Measurements from ENCODE around the gene TBATA. TPM values are rescaled to one million over a fixed set of nuclear protein-coding genes. Genes with fewer than 3 reads are reported as not detected.

TBATA gene
- total RNA-seq, 1 donor from 2014 or later: not detected

GRCh38 chr10:70809726-70810125 lies 24.5 kb upstream of the TBATA start:
- DNase-seq (ENCODE audit: low spot score in 2 of 2) (no peak), FAIRE-seq (no peak)

DNA sequence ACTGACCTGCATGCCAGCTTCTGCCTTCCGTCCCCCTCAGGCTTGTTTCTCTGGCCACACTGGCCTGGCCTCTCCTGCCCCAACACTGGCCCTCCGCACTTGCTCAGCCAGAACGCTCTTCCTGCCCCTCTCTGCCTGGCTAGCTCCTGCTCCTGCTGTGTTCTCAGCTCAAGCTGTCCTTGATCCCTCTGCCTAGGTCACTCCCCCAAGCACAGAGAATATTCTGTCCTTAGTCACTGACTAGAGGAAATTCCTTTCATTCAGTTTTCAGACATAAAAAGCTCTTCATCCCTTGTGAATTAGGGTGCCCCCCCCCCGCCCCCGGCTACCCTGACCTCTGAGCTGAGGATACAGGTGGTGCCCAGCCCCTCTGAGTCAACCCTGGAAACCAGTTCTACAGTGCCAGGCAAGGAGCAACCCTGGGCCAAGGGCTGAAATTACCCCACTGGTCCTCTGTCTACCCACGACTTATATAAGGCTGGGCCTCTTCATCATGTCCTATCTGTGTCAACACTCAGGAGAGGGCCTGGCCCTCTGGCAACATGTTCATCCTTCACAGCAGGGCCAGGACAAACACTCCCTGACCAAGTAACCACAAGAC lies 23.9 kb upstream of the TBATA start:
- DNase-seq (ENCODE audit: low spot score in 2 of 2) (no peak), FAIRE-seq (no peak)

- no peak for DNase-seq (ENCODE audit: low spot score in 2 of 2)
- no peak for FAIRE-seq
Observed at GRCh38 chr10:70807556-70807955, 22.4 kb upstream of the TBATA start.

- FAIRE-seq: no peak
Observed at GRCh38 chr10:70806841-70807240, 21.7 kb upstream of the TBATA start.

DNA sequence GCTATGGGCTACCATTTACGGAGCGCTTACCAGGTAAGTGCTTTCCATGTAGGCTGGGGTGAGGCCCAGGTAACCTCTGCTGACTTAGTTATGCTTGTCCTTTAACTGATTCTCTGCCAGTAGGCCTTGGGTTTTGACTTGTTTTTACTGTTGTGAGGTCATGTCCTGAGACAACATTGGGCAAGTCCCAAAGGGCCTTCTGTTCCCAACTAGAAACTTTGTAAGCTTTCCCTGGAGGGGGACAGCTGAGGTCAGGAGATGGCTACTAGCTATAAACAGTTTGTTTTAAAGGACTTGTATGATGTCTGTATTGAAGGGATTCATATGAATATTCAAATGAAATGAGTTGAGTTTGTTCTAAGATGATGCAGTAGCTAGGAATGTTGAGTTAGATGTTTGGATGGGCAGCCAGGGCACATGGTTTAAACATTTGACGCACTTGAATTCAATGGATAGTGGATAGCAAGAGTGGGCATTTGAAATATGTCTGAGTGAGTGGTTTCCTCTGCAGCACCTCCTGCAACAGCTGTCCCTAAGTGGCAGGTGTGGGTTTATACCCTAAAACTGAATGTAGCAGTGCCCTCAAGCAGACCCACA lies 20.5 kb upstream of the TBATA start:
- DNase-seq (ENCODE audit: low spot score in 2 of 2): no peak
- FAIRE-seq: no peak

More at GRCh38 chr10:70806841-70807240, 21.7 kb upstream of the TBATA start:
- no peak for DNase-seq (ENCODE audit: low spot score in 2 of 2)

GRCh38 chr10:70804421-70804808 lies 19.2 kb upstream of the TBATA start:
- no peak for FAIRE-seq
- DNase-seq (ENCODE audit: low spot score in 2 of 2): no peak

GRCh38 chr10:70803775-70804420 lies 18.7 kb upstream of the TBATA start:
- no peak for FAIRE-seq
- no peak for DNase-seq (ENCODE audit: low spot score in 2 of 2)

DNA sequence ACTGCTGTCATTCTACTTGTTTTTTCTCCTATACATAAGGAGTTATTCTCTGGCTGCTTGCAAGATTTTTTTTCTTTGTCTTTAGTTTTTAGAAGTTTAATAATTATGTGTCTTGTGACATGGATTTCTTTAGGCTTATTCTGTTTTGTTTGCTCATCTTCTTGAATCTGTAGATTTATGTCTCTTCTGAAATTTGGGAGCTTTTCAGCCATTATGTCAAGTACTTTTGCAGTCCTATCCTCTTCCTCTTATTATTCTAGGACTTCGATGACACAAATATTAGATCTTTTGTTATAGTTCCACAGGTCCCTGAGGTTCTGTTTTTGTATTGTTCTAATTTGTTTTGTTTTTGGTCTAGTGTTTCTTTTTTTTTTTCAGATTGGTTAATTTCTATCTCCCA lies 16.7 kb upstream of the TBATA start:
- no peak for FAIRE-seq
- no peak for DNase-seq (ENCODE audit: low spot score in 2 of 2)

DNA sequence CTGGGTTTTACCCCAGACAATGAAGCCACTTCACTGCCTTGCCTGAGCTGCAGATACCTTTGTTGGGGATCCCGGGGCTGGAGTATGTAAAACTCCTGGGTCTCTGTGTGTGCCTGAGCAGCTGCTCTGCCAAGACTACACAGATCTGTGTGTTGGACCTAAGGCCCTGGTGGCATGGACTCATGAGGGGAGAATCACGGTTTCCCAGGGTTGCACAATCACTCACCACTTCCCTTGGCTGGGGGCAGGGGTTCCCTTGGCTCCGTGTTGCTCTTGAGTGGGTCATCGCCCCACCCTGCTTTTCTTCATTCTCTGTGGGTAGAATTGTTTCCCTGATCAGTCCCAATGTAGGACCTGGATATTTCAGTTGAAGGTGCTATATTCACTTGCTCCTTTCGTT lies 13.9 kb upstream of the TBATA start:
- FAIRE-seq: no peak
- no peak for DNase-seq (ENCODE audit: low spot score in 2 of 2)

DNA sequence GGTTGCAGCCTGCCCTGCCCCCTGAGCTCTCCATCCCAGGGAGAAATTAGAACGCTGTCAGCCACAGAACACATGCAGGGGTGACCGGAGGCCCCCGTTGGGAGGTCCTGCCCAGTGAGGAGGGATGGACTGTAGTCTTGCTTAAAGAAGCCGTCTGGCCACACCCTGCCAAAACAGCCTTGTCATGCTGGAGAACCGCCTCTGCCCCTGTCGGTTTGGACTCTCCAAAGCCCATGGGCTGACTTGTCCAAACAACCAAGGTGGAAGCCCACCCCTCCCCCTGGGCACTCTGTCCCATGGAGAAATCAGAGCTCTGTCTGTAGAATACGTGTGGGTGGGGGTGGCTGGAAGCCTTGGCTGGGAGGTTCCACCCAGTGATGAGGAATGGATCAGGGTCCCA lies 12.7 kb upstream of the TBATA start:
- FAIRE-seq (no peak), DNase-seq (ENCODE audit: low spot score in 2 of 2) (no peak)

DNA sequence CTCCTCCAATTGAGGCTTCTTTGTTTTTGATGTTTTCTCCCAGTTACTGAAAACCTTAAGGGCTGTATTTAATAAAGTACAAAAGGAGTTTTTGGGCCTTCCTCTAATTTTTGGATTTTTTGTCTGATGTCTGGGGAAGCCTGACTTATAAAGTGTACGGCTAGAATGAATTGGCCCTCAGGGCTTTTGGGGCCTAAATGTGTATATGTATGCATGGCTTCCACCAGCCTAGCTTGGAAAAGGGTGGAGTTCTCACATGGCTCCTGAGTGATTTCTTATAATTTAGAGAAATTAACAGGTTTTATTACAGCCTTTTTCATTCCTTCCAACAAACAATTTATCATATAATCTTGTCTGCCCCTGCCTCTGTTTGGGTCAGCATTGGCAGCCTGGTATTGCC lies 10.4 kb upstream of the TBATA start:
- no peak for FAIRE-seq
- DNase-seq (ENCODE audit: low spot score in 2 of 2): no peak

- DNase-seq (ENCODE audit: low spot score in 2 of 2) (no peak), FAIRE-seq (no peak)
Observed at GRCh38 chr10:70791386-70792039, 6.3 kb upstream of the TBATA start.

DNA sequence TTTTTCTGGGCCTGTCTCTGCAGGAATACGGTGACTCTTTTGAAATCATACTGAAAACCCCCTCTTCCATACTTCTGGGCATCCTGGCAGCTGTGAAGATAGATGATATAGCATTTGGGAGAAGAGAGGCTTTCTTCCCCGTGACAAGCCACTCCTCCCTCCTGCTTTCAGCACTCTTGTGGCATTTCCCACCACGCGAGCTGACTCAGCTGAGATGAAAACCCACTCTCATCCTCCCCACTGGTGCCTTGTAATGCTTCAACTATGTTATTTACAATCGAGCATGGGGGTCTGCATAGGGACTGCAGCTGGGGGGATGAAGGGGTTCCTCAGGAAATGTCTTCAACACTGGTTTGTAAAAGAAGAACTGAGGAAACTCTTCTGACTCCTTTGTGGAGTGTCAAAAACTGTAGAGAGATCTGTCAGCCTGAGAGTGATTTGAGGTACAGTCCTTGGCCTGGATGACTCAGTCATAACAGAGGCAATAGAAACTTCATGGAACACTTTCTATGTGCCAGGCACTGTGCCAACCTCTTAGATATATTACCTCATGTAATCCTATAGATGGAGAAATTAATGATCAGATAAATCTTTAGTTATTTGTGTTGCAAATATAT lies 1.7 kb upstream of the TBATA start:
- DNase-seq (ENCODE audit: low spot score in 2 of 2): no peak
- no peak for FAIRE-seq

DNA sequence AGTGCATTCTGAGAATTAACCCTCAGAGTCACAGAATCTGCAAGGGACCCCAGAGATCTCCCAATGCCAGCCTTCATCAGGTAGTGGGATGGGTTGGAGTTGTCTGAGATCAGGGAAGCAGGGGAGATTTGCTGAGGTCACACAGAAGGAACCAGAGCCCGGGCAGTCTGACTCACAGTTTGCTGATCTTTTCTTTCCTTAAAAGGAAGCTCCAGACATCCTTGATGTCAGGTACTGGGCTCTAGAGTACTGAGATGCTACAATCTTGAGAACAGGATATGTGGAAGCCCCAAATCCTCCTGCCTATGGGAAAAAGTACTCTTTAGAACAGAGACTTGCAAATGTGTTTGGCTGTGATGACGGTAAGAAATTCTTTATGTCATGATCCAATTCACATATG lies 706 bp downstream of the TBATA start:
- DNase-seq (ENCODE audit: low spot score in 2 of 2): no peak
- FAIRE-seq: no peak

- DNase-seq (ENCODE audit: low spot score in 2 of 2) (no peak), FAIRE-seq (no peak)
Observed at GRCh38 chr10:70784016-70784415, 1.2 kb downstream of the TBATA start.

GRCh38 chr10:70782746-70783680 lies 2.2 kb downstream of the TBATA start:
- DNase-seq (ENCODE audit: low spot score in 2 of 2): no peak
- FAIRE-seq: no peak

DNA sequence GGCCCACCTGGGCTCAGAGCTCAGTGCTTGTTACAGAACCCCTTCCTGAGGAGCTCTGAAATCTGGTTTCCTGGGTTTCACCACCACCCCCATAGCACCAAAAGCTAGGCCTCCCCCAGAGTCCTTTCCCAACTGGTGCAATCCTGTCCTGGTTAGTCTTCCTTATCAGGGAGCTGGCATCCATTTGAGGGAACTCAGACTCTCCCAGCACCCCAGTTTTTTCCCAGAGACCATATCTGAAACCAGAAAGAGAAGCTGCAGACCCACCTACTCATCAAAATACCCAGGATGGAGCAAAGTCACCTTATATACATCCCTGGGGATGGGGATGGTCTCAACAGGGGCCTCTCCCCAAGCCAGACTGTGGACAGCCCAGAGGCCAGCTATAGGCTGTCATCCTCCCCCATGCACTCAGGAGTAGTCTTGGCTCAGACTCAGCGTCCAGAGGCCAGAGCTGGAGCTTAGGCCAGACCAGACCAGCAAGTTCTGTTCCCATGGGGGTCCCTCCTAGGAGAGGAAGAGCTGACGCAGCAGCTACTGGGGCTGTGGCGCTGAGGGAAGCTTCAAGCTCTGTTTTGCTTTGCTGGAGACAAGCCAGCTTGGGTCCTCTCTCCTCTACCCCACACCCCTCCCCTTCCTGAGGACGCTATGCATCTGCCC lies 3.0 kb downstream of the TBATA start:
- FAIRE-seq: no peak

DNA sequence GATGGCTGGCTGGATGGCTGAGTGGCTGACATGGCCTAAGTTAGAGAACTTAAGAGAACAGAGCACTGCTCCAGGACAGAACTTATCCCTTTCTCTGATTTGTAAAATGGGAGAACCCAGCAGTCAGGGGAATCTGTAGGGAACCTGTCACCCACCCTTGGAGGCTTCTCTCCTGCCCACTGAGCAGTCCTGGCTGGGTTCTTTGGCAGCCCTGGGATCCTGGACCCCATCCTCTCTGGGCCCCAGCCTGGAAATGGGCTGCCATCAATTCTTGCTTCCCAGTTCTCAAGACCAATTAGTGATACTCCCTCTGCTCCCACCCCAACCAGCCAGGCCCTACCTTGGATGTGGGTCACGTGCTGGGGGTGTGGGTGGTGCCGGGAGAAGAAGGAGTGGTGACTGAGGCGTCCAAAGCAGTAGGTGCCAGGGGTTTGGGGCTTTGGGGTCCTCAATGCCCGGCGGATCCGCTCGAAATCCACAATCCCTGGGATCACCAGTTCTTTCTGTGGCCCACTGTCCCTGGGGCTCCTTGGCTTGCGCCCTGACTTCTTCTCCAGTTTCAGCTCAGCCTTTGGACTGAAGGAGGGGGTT lies 3.6 kb downstream of the TBATA start:
- no peak for FAIRE-seq

More for the DNA sequence above, 3.0 kb downstream of the TBATA start:
- DNase-seq (ENCODE audit: low spot score in 2 of 2): no peak

GRCh38 chr10:70780772-70781171 lies 4.4 kb downstream of the TBATA start:
- FAIRE-seq: no peak

More for the DNA sequence above, 3.6 kb downstream of the TBATA start:
- DNase-seq (ENCODE audit: low spot score in 2 of 2): no peak

More at GRCh38 chr10:70780772-70781171, 4.4 kb downstream of the TBATA start:
- DNase-seq (ENCODE audit: low spot score in 2 of 2): no peak
